Measurements from ENCODE around the gene SLC6A5.

Gene SLC6A5

GRCh38 chr11:20671856-20672546 is 72.6 kb downstream of the SLC6A5 start:
- no peak for DNase-seq

DNA sequence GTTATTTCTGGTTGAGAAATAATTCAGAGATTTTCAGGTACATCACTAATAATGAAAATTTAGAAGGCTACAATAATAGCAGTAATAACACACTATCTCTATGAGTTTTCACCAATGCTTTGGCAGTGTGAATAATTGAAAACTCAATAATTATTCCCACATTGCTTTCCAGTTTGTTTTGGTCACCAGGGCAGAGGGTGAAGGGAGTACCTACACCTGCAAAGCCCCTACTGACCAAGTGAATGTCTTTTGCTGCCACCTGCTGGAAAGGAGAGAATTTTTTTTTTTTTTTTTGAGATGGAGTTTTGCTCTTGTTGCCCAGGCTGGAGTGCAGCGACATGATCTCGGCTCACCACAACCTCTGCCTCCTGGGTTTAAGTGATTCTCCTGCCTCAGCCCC is 73.2 kb downstream of the SLC6A5 start:
- DNase-seq, result no peak

DNA sequence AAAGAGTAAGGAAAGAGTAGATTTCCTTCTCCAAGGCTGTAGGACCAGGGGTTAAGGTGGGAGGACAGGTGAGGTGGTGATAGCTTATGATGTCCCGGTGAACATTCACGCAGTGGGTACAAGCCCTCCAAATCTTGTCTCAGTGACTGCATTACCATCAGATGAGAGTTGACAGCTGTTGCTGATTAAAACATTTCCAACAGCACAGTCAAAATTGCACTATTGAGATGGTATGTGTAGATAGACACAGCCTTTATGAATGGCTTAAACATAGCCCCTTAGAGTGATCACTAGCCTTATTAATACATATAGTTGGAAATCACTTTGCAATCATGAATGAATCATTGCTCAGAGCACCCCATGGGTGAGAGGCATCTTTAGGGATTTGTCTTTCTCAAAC is 77.2 kb downstream of the SLC6A5 start:
- no peak for DNase-seq

- DNase-seq, result no peak
Measured at GRCh38 chr11:20688761-20689160, 89.4 kb downstream of the SLC6A5 start.

DNA sequence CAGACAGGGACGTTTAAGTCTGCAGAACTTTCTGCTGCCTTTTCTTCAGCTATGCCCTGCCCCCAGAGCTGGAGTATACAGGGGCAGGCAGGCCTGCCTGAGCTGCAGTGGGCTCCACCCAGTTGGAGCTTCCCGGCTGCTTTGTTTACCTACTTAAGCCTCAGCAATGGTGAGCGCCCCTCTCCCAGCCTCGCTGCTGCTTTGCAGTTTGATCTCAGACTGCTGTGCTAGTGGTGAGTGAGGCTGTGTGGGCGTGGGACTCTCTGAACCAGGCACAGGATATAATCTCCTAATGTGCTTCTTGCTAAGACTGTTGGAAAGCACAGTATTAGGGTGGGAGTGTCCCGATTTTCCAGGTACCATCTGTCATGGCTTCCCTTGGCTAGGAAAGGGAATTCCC is 108.5 kb downstream of the SLC6A5 start:
- DNase-seq, result no peak

Measured in right forelimb (tissue), 1 donor.